Lower leg skin (tissue), 3 donors: ENCODE data around the gene NPW.

Source experiments
- CTCF ChIP-seq, 3 donors: fragments of 450-650 bp; IDR thresholded peaks; one replicate each; pipeline ENCODE4 v1.5.1; 2016; ENCODE audit warnings: antibody characterized with exemption in 3 of 3, mild to moderate bottlenecking in 3 of 3, moderate library complexity in 2 of 3
- POLR2A ChIP-seq, 2 donors: fragments of 450-650 bp; IDR thresholded peaks; one replicate each; pipeline ENCODE4 v1.6.1; 2016 to 2017; ENCODE audit warnings: antibody characterized with exemption in 2 of 2, mild to moderate bottlenecking in 1 of 2, moderate library complexity in 1 of 2

GRCh38 chr16:1974157-1975070 is 45.2 kb upstream of the NPW start:
- TF ChIP-seq POLR2A (IDR thresholded peaks at IDR 0.05) (no peak), CTCF (IDR thresholded peaks at IDR 0.05) (no peak)
